ENCODE data around the gene NDFIP1. TPM values are rescaled to one million over a fixed set of nuclear protein-coding genes. Genes with fewer than 3 reads are reported as not detected.

NDFIP1 gene
- total RNA-seq, 2 donors from 2014 or later, result 37.1 to 56.9 TPM

- no peak for DNase-seq
Measured at GRCh38 chr5:142107036-142107735, 1.4 kb upstream of the NDFIP1 start.

GRCh38 chr5:142107736-142108431, 695 bp upstream of the NDFIP1 start:
- H3K4me1 ChIP-seq, result peaks cover 7% of the 10 kb centered on the region
- TF ChIP-seq CTCF (IDR thresholded peaks at IDR 0.05), result no peak
- no peak for DNase-seq
- no peaks in the 10 kb centered on the region for H3K36me3 ChIP-seq
- H3K27me3 ChIP-seq, result no peaks in the 10 kb centered on the region
- intact Hi-C loops (cut with DNase I), result no loop called here
- peak overlapping the region; percentile 81 to 97 for H3K9ac ChIP-seq (ENCODE audit: low read depth in 2 of 2, low read length in 2 of 2)
- H3K4me3 ChIP-seq, result peak overlapping the region; percentile 84
- peak overlapping the region; percentile 99 for H3K27ac ChIP-seq
- no peaks in the 10 kb centered on the region for H3K9me3 ChIP-seq

More at GRCh38 chr5:142107036-142107735, 1.4 kb upstream of the NDFIP1 start:
- no peaks in the 10 kb centered on the region for H3K9me3 ChIP-seq
- peaks cover 7% of the 10 kb centered on the region for H3K4me1 ChIP-seq
- H3K9ac ChIP-seq (ENCODE audit: low read depth in 2 of 2, low read length in 2 of 2), result no peak overlapping the region
- H3K27ac ChIP-seq, result no peak overlapping the region
- intact Hi-C loops (cut with DNase I), result no loop called here
- no peaks in the 10 kb centered on the region for H3K36me3 ChIP-seq
- no peaks in the 10 kb centered on the region for H3K27me3 ChIP-seq
- no peak overlapping the region for H3K4me3 ChIP-seq
- no peak for TF ChIP-seq CTCF (IDR thresholded peaks at IDR 0.05)

- Histone ChIP-seq H3K9me3 (no peaks in the 10 kb centered on the region), H3K27me3 (no peaks in the 10 kb centered on the region), H3K9ac (ENCODE audit: low read depth in 2 of 2, low read length in 2 of 2) (peak overlapping the region; percentile 93 to 97), H3K4me3 (peak overlapping the region; percentile 84), H3K4me1 (peaks cover 7% of the 10 kb centered on the region), H3K36me3 (no peaks in the 10 kb centered on the region), H3K27ac (peak overlapping the region; percentile 99)
- no peak for TF ChIP-seq CTCF (IDR thresholded peaks at IDR 0.05)
- peak; percentile 41 for DNase-seq
- intact Hi-C loops (cut with DNase I), result no loop called here
Measured at GRCh38 chr5:142109331-142110045, 909 bp downstream of the NDFIP1 start.

GRCh38 chr5:142110046-142110531, 1.5 kb downstream of the NDFIP1 start:
- intact Hi-C loops (cut with DNase I), result no loop called here
- peak overlapping the region; percentile 84 for H3K4me3 ChIP-seq
- no peaks in the 10 kb centered on the region for H3K27me3 ChIP-seq
- H3K4me1 ChIP-seq, result peaks cover 7% of the 10 kb centered on the region
- H3K9ac ChIP-seq (ENCODE audit: low read depth in 2 of 2, low read length in 2 of 2), result peak overlapping the region; percentile 93 to 97
- TF ChIP-seq CTCF (IDR thresholded peaks at IDR 0.05), result no peak
- H3K36me3 ChIP-seq, result no peaks in the 10 kb centered on the region
- H3K9me3 ChIP-seq, result no peaks in the 10 kb centered on the region
- H3K27ac ChIP-seq, result peak overlapping the region; percentile 99
- peak; percentile 33 for DNase-seq

GRCh38 chr5:142110988-142111687, 2.6 kb downstream of the NDFIP1 start:
- DNase-seq, result no peak
- no peak overlapping the region for H3K27ac ChIP-seq
- no peak for TF ChIP-seq CTCF (IDR thresholded peaks at IDR 0.05)
- intact Hi-C loops (cut with DNase I), result no loop called here
- H3K9me3 ChIP-seq, result no peaks in the 10 kb centered on the region
- no peaks in the 10 kb centered on the region for H3K36me3 ChIP-seq
- no peak overlapping the region for H3K9ac ChIP-seq (ENCODE audit: low read depth in 2 of 2, low read length in 2 of 2)
- no peak overlapping the region for H3K4me3 ChIP-seq
- peaks cover 7% of the 10 kb centered on the region for H3K4me1 ChIP-seq
- H3K27me3 ChIP-seq, result no peaks in the 10 kb centered on the region
